Measurements from ENCODE around the gene SOBP. TPM values are rescaled to one million over a fixed set of nuclear protein-coding genes. Genes with fewer than 3 reads are reported as not detected.

The SOBP gene
- total and polyA plus RNA-seq, 7 donors, result 5.7 to 27.6 (median 19.5) TPM

DNA sequence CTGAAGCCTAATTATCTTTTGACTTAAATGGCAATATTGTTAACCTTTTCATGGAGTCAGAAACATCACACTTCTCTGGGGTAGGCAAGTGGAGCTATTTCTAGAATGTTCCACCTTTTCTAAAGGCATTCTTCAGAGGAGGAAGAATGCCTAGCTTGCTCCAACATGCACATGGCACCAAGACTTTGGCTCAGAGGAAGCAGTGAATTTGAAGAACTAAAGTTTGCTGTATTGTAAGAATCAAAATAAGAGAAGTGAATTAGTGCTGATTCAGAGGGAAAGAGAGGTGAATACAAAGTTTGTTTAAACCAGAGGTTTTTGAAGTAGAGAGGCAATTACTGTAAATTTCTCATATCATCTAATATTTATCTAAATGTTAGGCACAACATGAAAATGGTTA, 92.2 kb downstream of the SOBP start:
- Histone ChIP-seq H3K27ac (no peak overlapping the region), H3K4me3 (no peak overlapping the region), H3K9me3 (no peaks in the 10 kb centered on the region), H3K27me3 (ENCODE audit: insufficient read depth in 3 of 3, low read length in 2 of 3) (no peaks in the 10 kb centered on the region), H3K4me1 (peaks cover 13% of the 10 kb centered on the region), H3K36me3 (ENCODE audit: insufficient read depth in 1 of 2, low read depth in 1 of 2) (no peaks in the 10 kb centered on the region)
- intact Hi-C loops (cut with DNase I), result no loop called here
- TF ChIP-seq, protein P1, sequence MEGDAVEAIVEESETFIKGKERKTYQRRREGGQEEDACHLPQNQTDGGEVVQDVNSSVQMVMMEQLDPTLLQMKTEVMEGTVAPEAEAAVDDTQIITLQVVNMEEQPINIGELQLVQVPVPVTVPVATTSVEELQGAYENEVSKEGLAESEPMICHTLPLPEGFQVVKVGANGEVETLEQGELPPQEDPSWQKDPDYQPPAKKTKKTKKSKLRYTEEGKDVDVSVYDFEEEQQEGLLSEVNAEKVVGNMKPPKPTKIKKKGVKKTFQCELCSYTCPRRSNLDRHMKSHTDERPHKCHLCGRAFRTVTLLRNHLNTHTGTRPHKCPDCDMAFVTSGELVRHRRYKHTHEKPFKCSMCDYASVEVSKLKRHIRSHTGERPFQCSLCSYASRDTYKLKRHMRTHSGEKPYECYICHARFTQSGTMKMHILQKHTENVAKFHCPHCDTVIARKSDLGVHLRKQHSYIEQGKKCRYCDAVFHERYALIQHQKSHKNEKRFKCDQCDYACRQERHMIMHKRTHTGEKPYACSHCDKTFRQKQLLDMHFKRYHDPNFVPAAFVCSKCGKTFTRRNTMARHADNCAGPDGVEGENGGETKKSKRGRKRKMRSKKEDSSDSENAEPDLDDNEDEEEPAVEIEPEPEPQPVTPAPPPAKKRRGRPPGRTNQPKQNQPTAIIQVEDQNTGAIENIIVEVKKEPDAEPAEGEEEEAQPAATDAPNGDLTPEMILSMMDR (IDR thresholded peaks at IDR 0.05), result no peak
- ATAC-seq (no peak), DNase-seq (no peak)

DNA sequence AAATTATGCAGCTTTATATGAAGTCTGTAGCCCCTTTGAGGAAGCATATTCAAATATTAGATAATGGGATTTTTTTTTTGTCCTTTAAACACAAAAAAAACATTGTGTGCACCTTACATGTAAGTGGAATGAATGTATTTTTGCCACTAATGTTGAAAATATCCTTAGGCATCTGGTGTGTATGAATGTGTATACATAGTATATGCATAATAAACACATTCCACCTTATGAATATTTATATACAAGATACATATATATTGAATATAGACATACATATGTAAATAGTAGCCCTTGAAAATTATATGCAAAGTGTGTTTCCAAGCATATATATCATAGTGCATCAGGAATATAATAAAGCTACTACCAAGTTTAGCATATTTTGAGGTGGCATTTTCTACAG, 94.8 kb downstream of the SOBP start:
- no peaks in the 10 kb centered on the region for H3K27me3 ChIP-seq (ENCODE audit: insufficient read depth in 3 of 3, low read length in 2 of 3)
- DNase-seq (no peak), ATAC-seq (no peak)
- TF ChIP-seq, protein P1 (IDR thresholded peaks at IDR 0.05), result no peak
- intact Hi-C loops (cut with DNase I), result loop anchor here in 1 of 2 donors (1.0 kb wide), 1 partner anchor 10 kb away; no protein-coding TSS in a partner anchor
- no peaks in the 10 kb centered on the region for H3K36me3 ChIP-seq (ENCODE audit: insufficient read depth in 1 of 2, low read depth in 1 of 2)
- H3K9me3 ChIP-seq, result no peaks in the 10 kb centered on the region
- peaks cover 17% of the 10 kb centered on the region for H3K4me1 ChIP-seq
- H3K27ac ChIP-seq, result no peak overlapping the region
- no peak overlapping the region for H3K4me3 ChIP-seq

- TF ChIP-seq, protein P1 (IDR thresholded peaks at IDR 0.05), result no peak
- WGBS, 3 donors, result 92 to 97% (median 95%) methylated on average over 5 of the region's 5 CpGs
- intact Hi-C loops (cut with DNase I), result no loop called here
- Histone ChIP-seq H3K27me3 (ENCODE audit: insufficient read depth in 3 of 3, low read length in 2 of 3) (no peaks in the 10 kb centered on the region), H3K36me3 (ENCODE audit: insufficient read depth in 1 of 2, low read depth in 1 of 2) (no peaks in the 10 kb centered on the region), H3K27ac (no peak overlapping the region), H3K9me3 (no peaks in the 10 kb centered on the region), H3K4me1 (peaks cover 17% of the 10 kb centered on the region), H3K4me3 (no peak overlapping the region)
- no peak for DNase-seq
- ATAC-seq, result peak in 1 of 4 donors; percentile 41
These were observed 96.0 kb downstream of the SOBP start for GRCh38 chr6:107585815-107586435.

GRCh38 chr6:107587451-107587850, 97.5 kb downstream of the SOBP start:
- Histone ChIP-seq H3K27me3 (ENCODE audit: insufficient read depth in 3 of 3, low read length in 2 of 3) (no peaks in the 10 kb centered on the region), H3K9me3 (no peaks in the 10 kb centered on the region), H3K36me3 (ENCODE audit: insufficient read depth in 1 of 2, low read depth in 1 of 2) (no peaks in the 10 kb centered on the region), H3K4me1 (peaks cover 19% of the 10 kb centered on the region), H3K27ac (no peak overlapping the region), H3K4me3 (no peak overlapping the region)
- TF ChIP-seq, protein P1 (IDR thresholded peaks at IDR 0.05), result no peak
- intact Hi-C loops (cut with DNase I), result no loop called here
- 26 to 44% (median 27%) methylated on average over 5 of the region's 5 CpGs for WGBS, 3 donors
- DNase-seq (no peak), ATAC-seq (no peak)

GRCh38 chr6:107589199-107589598, 99.3 kb downstream of the SOBP start:
- Histone ChIP-seq H3K36me3 (ENCODE audit: insufficient read depth in 1 of 2, low read depth in 1 of 2) (no peaks in the 10 kb centered on the region), H3K9me3 (no peaks in the 10 kb centered on the region), H3K4me3 (no peak overlapping the region), H3K27me3 (ENCODE audit: insufficient read depth in 3 of 3, low read length in 2 of 3) (no peaks in the 10 kb centered on the region), H3K4me1 (peaks cover 30% of the 10 kb centered on the region), H3K27ac (no peak overlapping the region)
- intact Hi-C loops (cut with DNase I), result no loop called here
- DNase-seq, result no peak
- no peak for ATAC-seq
- 88 to 93% (median 89%) methylated on average over 5 of the region's 5 CpGs for WGBS, 3 donors
- TF ChIP-seq, protein P1 (IDR thresholded peaks at IDR 0.05), result no peak
